Right renal pelvis (tissue), 4 donors: Measurements from ENCODE around the gene SLITRK4. TPM values are rescaled to one million over a fixed set of nuclear protein-coding genes. Genes with fewer than 3 reads are reported as not detected.

Source experiments
- polyA plus RNA-seq, 4 donors: library from polyadenylated mRNA; unstranded; fragments of 120-200 nt; gene quantifications; one replicate each; pipeline ENCODE4 v1.2.1, GENCODE V29; 2013; ENCODE audit not compliant: insufficient read length in 4 of 4

Gene SLITRK4
- polyA plus RNA-seq, 4 donors: 14.3 to 20.1 (median 17.3) TPM

Other genes starting within 250 kb of the SLITRK4 start
- not detected for gene SPANXN3, start 118.6 kb downstream of the SLITRK4 start, polyA plus RNA-seq
- gene SPANXN2, start 84.7 kb upstream of the SLITRK4 start, polyA plus RNA-seq: not detected
- gene UBE2NL, start 248.0 kb upstream of the SLITRK4 start, polyA plus RNA-seq: under 1 TPM in 3 of 4 donors, not detected in 1; 0.21 to 0.63 (median 0.56) TPM